Measurements from ENCODE around the gene SPO11.
"Not testable (repeated sequence)": the region's sequence is repeated elsewhere in the genome, so short reads cannot be mapped to it uniquely, and the experiment has no call there.

The SPO11 gene

GRCh38 chr20:57330998-57331397, 1.4 kb downstream of the SPO11 start:
- no peak overlapping the region for H3K4me3 ChIP-seq (ENCODE audit: low read depth, low read length)
- no peak for DNase-seq (ENCODE audit: low read depth)

GRCh38 chr20:57332105-57333089, 2.8 kb downstream of the SPO11 start:
- no peak for DNase-seq (ENCODE audit: low read depth)
- H3K4me3 ChIP-seq (ENCODE audit: low read depth, low read length) = no peak overlapping the region

GRCh38 chr20:57335392-57335791, 5.8 kb downstream of the SPO11 start:
- no peak for DNase-seq (ENCODE audit: low read depth)

GRCh38 chr20:57341663-57342062, 12.1 kb downstream of the SPO11 start:
- DNase-seq (ENCODE audit: low read depth) = no peak
- H3K4me3 ChIP-seq (ENCODE audit: low read depth, low read length) = no peak overlapping the region

More at GRCh38 chr20:57335392-57335791, 5.8 kb downstream of the SPO11 start:
- H3K4me3 ChIP-seq (ENCODE audit: low read depth, low read length) = no peak overlapping the region

- no peak for DNase-seq (ENCODE audit: low read depth)
- no peak overlapping the region for H3K4me3 ChIP-seq (ENCODE audit: low read depth, low read length)
These were observed 13.2 kb downstream of the SPO11 start for GRCh38 chr20:57342829-57343228.

GRCh38 chr20:57346477-57346876, 16.9 kb downstream of the SPO11 start:
- H3K4me3 ChIP-seq (ENCODE audit: low read depth, low read length) = no peak overlapping the region
- DNase-seq (ENCODE audit: low read depth) = no peak

- no peak for DNase-seq (ENCODE audit: low read depth)
- H3K4me3 ChIP-seq (ENCODE audit: low read depth, low read length) = no peak overlapping the region
These were observed 17.8 kb downstream of the SPO11 start for GRCh38 chr20:57347393-57347792.

- DNase-seq (ENCODE audit: low read depth) = not testable (repeated sequence)
These were observed 18.8 kb downstream of the SPO11 start for GRCh38 chr20:57348200-57348921.

GRCh38 chr20:57348922-57349574, 19.4 kb downstream of the SPO11 start:
- not testable (repeated sequence) for H3K4me3 ChIP-seq (ENCODE audit: low read depth, low read length)

More at GRCh38 chr20:57348200-57348921, 18.8 kb downstream of the SPO11 start:
- H3K4me3 ChIP-seq (ENCODE audit: low read depth, low read length) = not testable (repeated sequence)

GRCh38 chr20:57350081-57350710, 20.6 kb downstream of the SPO11 start:
- H3K4me3 ChIP-seq (ENCODE audit: low read depth, low read length) = no peak overlapping the region
- no peak for DNase-seq (ENCODE audit: low read depth)

More at GRCh38 chr20:57348922-57349574, 19.4 kb downstream of the SPO11 start:
- DNase-seq (ENCODE audit: low read depth) = not testable (repeated sequence)

GRCh38 chr20:57350726-57351041, 21.1 kb downstream of the SPO11 start:
- DNase-seq (ENCODE audit: low read depth) = not testable (repeated sequence)
- peak overlapping the region; percentile 82 for H3K4me3 ChIP-seq (ENCODE audit: low read depth, low read length)

GRCh38 chr20:57351042-57351783, 21.6 kb downstream of the SPO11 start, which contains the start of gene RAE1:
Gene RAE1, plus strand, starts transcription at chr20:57351255. Its CDS starts 2,784 bp downstream, at chr20:57354039.
- DNase-seq (ENCODE audit: low read depth) = peak; percentile 73
- H3K4me3 ChIP-seq (ENCODE audit: low read depth, low read length) = peak within 1 kb of the TSS; percentile 82

GRCh38 chr20:57352305-57352704, 22.7 kb downstream of the SPO11 start:
- DNase-seq (ENCODE audit: low read depth) = no peak

GRCh38 chr20:57353351-57353750, 23.7 kb downstream of the SPO11 start:
- no peak for DNase-seq (ENCODE audit: low read depth)
- H3K4me3 ChIP-seq (ENCODE audit: low read depth, low read length) = no peak overlapping the region

More at GRCh38 chr20:57352305-57352704, 22.7 kb downstream of the SPO11 start:
- peak overlapping the region; percentile 82 for H3K4me3 ChIP-seq (ENCODE audit: low read depth, low read length)

GRCh38 chr20:57361517-57361916, 31.9 kb downstream of the SPO11 start:
- H3K4me3 ChIP-seq (ENCODE audit: low read depth, low read length) = no peak overlapping the region

GRCh38 chr20:57364451-57364850, 34.8 kb downstream of the SPO11 start:
- DNase-seq (ENCODE audit: low read depth) = no peak
- no peak overlapping the region for H3K4me3 ChIP-seq (ENCODE audit: low read depth, low read length)

More at GRCh38 chr20:57361517-57361916, 31.9 kb downstream of the SPO11 start:
- peak; percentile 32 for DNase-seq (ENCODE audit: low read depth)

GRCh38 chr20:57369596-57369995, 40.0 kb downstream of the SPO11 start:
- no peak for DNase-seq (ENCODE audit: low read depth)
- no peak overlapping the region for H3K4me3 ChIP-seq (ENCODE audit: low read depth, low read length)

- no peak for DNase-seq (ENCODE audit: low read depth)
- H3K4me3 ChIP-seq (ENCODE audit: low read depth, low read length) = no peak overlapping the region
These were observed 40.7 kb downstream of the SPO11 start for GRCh38 chr20:57370316-57370715.

- DNase-seq (ENCODE audit: low read depth) = no peak
- H3K4me3 ChIP-seq (ENCODE audit: low read depth, low read length) = no peak overlapping the region
These were observed 41.8 kb downstream of the SPO11 start for GRCh38 chr20:57371363-57371762.
